Breast epithelium (tissue), 3 donors: ENCODE data around the gene SSU72.

Experiments used
- POLR2A ChIP-seq: fragments of 450-650 bp; IDR thresholded peaks from one replicate; pipeline ENCODE4 v1.6.1; 2016; ENCODE audit warnings: antibody characterized with exemption, mild to moderate bottlenecking, moderate library complexity
- TF ChIP-seq, protein P1 (sequence below), 3 donors: fragments of 450-650 bp; IDR thresholded peaks; one replicate each; pipeline ENCODE4 v1.5.1; 2016 to 2017; ENCODE audit warnings: antibody characterized with exemption in 3 of 3, mild to moderate bottlenecking in 3 of 3, moderate library complexity in 3 of 3

DNA sequence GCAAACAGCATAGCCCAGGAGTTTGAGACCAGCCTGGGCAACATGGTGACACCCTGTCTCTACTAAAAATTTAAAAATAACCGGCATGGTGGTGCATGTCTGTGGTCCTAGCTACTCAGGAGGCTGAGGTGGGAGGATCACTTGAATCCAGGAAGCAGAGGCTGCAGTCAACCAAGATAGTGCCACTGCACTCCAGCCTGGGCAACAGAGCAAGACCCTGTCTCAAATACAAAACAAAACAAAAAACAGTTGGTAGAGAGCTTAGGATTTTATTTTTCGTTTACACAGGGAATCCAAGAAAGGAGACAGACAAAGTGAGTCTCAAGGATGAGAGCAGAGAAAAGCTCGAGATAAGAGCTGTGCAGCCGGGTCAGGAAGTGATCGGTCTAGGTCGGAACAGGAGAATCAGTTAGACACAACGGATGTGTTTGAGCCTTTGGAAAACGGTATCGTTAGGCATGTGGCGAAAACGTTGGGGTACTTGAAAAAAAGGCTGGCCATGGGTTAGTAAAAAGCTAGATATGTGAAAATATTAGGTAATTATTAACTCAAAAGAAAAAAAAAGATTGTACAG, 38.9 kb upstream of the SSU72 start:
- TF ChIP-seq, protein P1, sequence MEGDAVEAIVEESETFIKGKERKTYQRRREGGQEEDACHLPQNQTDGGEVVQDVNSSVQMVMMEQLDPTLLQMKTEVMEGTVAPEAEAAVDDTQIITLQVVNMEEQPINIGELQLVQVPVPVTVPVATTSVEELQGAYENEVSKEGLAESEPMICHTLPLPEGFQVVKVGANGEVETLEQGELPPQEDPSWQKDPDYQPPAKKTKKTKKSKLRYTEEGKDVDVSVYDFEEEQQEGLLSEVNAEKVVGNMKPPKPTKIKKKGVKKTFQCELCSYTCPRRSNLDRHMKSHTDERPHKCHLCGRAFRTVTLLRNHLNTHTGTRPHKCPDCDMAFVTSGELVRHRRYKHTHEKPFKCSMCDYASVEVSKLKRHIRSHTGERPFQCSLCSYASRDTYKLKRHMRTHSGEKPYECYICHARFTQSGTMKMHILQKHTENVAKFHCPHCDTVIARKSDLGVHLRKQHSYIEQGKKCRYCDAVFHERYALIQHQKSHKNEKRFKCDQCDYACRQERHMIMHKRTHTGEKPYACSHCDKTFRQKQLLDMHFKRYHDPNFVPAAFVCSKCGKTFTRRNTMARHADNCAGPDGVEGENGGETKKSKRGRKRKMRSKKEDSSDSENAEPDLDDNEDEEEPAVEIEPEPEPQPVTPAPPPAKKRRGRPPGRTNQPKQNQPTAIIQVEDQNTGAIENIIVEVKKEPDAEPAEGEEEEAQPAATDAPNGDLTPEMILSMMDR (IDR thresholded peaks at IDR 0.05) = no peak
- no peak for TF ChIP-seq POLR2A
